K562 (cell line): ENCODE data around the gene UQCRH. TPM values are rescaled to one million over a fixed set of nuclear protein-coding genes. Genes with fewer than 3 reads are reported as not detected.

Source experiments
- ATAC-seq: fragments of 200-7000 bp; cut with Tn5 transposase; 3 replicates; pipeline ENCODE4 v1.9.1; 2020; ENCODE audit warnings: moderate library complexity
- BruUV-seq: library from RNA; stranded (reverse); fragments of 400-500 nt; replicated peaks from 2 replicates; lab custom pipeline; 2021; lab: Mats Ljungman, UMichigan
- CTCF ChIA-PET: fragments of 300-600 bp; formaldehyde crosslinking; extraction: SDS; loops from one replicate; lab custom pipeline; 2021; ENCODE audit warnings: low intra/inter-chr PET ratio; lab: Yijun Ruan, JAX
- POLR2A ChIA-PET: fragments of 300-600, 350-650 bp; sonication (Branson Sonifier 250); formaldehyde crosslinking; extraction: SDS; loops from one replicate; lab custom pipeline; 2021; ENCODE audit warnings: antibody characterized with exemption, inconsistent platforms; lab: Yijun Ruan, JAX
- DNase-seq, 4 experiments: peaks; one replicate each; pipeline versions ENCODE4 v3.0.0 to v3.0.0-alpha.2; 2011 to 2018; ENCODE audit warnings: low spot score in 3 of 4, mixed read lengths in 3 of 4; ENCODE audit errors: extremely low read depth in 1 of 4
- FAIRE-seq: peaks from 2 replicates; lab custom pipeline; 2011; peaks lifted over from hg19 to GRCh38; lab: Jason Lieb, UNC
- H2AFZ ChIP-seq: 2 replicates; pipeline ENCODE4 v1.6.0; 2011; ENCODE audit warnings: low read depth, low read length, control low read depth, inconsistent platforms
- H3K27ac ChIP-seq: fragments of 200-600 bp; 3 replicates; pipeline ENCODE4 v1.8.0; 2011; ENCODE audit warnings: low read depth, mild to moderate bottlenecking, control low read depth, inconsistent platforms, low read length, moderate library complexity, mixed read lengths; ENCODE audit errors: extremely low read depth
- H3K27me3 ChIP-seq, 2 experiments: fragments of 300-600 bp in 1 of 2; 2 replicates in 1 of 2; 3 replicates in 1 of 2; pipeline versions ENCODE4 v1.6.0 to v1.8.0; 2011; ENCODE audit warnings: inconsistent platforms in 2 of 2, low read length in 2 of 2, mild to moderate bottlenecking in 1 of 2, mixed read lengths in 1 of 2, moderate library complexity in 1 of 2; ENCODE audit not compliant: control insufficient read depth in 2 of 2, insufficient read depth in 2 of 2
- H3K36me3 ChIP-seq: fragments of 300-600 bp; 3 replicates; pipeline ENCODE4 v1.8.0; 2011; ENCODE audit warnings: mild to moderate bottlenecking, low read length, inconsistent platforms; ENCODE audit not compliant: control insufficient read depth, insufficient read depth
- H3K4me1 ChIP-seq, 2 experiments: fragments of 200-600 bp in 1 of 2; replicated peaks in 1 of 2; 2 replicates in 1 of 2; 3 replicates in 1 of 2; pipeline versions ENCODE4 v1.5.1 to v1.8.0; 2011; ENCODE audit warnings: inconsistent platforms in 2 of 2, low read length in 2 of 2, mild to moderate bottlenecking in 1 of 2, mixed read lengths in 1 of 2, moderate library complexity in 1 of 2; ENCODE audit not compliant: control insufficient read depth in 2 of 2, insufficient read depth in 2 of 2
- H3K4me2 ChIP-seq: 2 replicates; pipeline ENCODE4 v1.6.1; 2011; ENCODE audit warnings: low read length, control low read depth, inconsistent platforms, mixed read lengths; ENCODE audit not compliant: insufficient read depth
- H3K4me3 ChIP-seq: fragments of 200-600 bp; sonication (generic), shearing (Covaris generic); 2 replicates; pipeline ENCODE4 v1.5.1; 2016; ENCODE audit warnings: control low read depth, inconsistent platforms
- H3K79me2 ChIP-seq: fragments of 200-600 bp; 3 replicates; pipeline ENCODE4 v1.8.0; 2011; ENCODE audit warnings: low read length, inconsistent platforms; ENCODE audit not compliant: control insufficient read depth, insufficient read depth
- H3K9ac ChIP-seq, 2 experiments: 2 replicates each; pipeline versions ENCODE4 v1.6.0 to v1.6.1; 2011; ENCODE audit warnings: low read depth in 2 of 2, low read length in 2 of 2, control low read depth in 1 of 2, inconsistent platforms in 1 of 2, mild to moderate bottlenecking in 1 of 2, mixed read lengths in 1 of 2; ENCODE audit not compliant: insufficient read depth in 1 of 2
- H3K9me1 ChIP-seq: one replicate; pipeline ENCODE4 v1.6.0; 2011; ENCODE audit warnings: inconsistent platforms, mild to moderate bottlenecking, low read length, moderate library complexity; ENCODE audit not compliant: control insufficient read depth, insufficient read depth
- H3K9me3 ChIP-seq: replicated peaks from 2 replicates; pipeline ENCODE4 v1.5.1; 2011; ENCODE audit warnings: low read depth, low read length, inconsistent platforms; ENCODE audit not compliant: control insufficient read depth, insufficient read depth
- H4K20me1 ChIP-seq: replicated peaks from 2 replicates; pipeline ENCODE4 v1.6.1; 2011; ENCODE audit warnings: low read length, inconsistent platforms, mixed read lengths; ENCODE audit not compliant: control insufficient read depth, insufficient read depth
- E2F5 ChIP-seq: sonication (generic); formaldehyde crosslinking; IDR thresholded peaks from 2 replicates; pipeline ENCODE4 v1.8.0; 2022; ENCODE audit warnings: mild to moderate bottlenecking, missing genetic modification reagents
- HDAC8 ChIP-seq: fragments of 450-650 bp; IDR thresholded peaks from 2 replicates; pipeline ENCODE4 v1.6.1; 2016; ENCODE audit warnings: mild to moderate bottlenecking, missing genetic modification characterization, moderate library complexity, missing compliant biosample characterization
- MAX ChIP-seq: sonication (generic); formaldehyde crosslinking; IDR thresholded peaks from 2 replicates; pipeline ENCODE4 v1.9.0; 2022; ENCODE audit warnings: mild to moderate bottlenecking, missing genetic modification reagents
- WGBS: fragments of 100-300 bp; shearing (Covaris generic); methylation state at CpG from one replicate; pipeline ENCODE4 v1.1.6; 2016; ENCODE audit warnings: low coverage, mixed read lengths; ENCODE audit not compliant: insufficient coverage; ENCODE audit errors: missing lambda C conversion rate; 5-methylcytosine and 5-hydroxymethylcytosine counted together
- in situ Hi-C: fragments of 300-500 bp; cut with MboI; formaldehyde crosslinking; loops from 4 replicates; pipeline ENCODE4 v1.15.0; 2018; ENCODE audit warnings: inconsistent platforms, mixed read lengths
- intact Hi-C: fragments of 100-400 bp; cut with micrococcal nuclease; formaldehyde crosslinking; loops from 2 replicates; pipeline ENCODE4 v1.14.2; 2022
- polyA plus RNA-seq, 8 experiments: library from polyadenylated mRNA; depleted of rRNA in 4 of 8; stranded (reverse) in 5 of 8; unstranded in 3 of 8; fragments of >200 nt; fragmentation: Nextera tagmentation in 2 of 8; fragmentation: Illumina TruSeq in 1 of 8; extraction: Ambion mirVana in 2 of 8; extraction: Trizol in 1 of 8; gene quantifications; 2 replicates each; pipeline versions ENCODE4 v1.2.1 to v1.2.3, GENCODE V29; 2011 to 2014; ENCODE audit warnings: inconsistent platforms in 1 of 8, missing spikeins in 1 of 8
- total RNA-seq, 7 experiments: library from RNA; depleted of rRNA in 6 of 7; stranded (reverse); fragments of >200 nt in 6 of 7; fragmentation: Illumina TruSeq in 2 of 7; extraction: Trizol in 2 of 7; gene quantifications; 2 replicates each; pipeline versions ENCODE4 v1.2.1 to v1.2.3, GENCODE V29; 2011 to 2021; ENCODE audit warnings: low replicate concordance in 1 of 7

Gene UQCRH
- total and polyA plus RNA-seq, 9 of the 15 experiments (the other 6 are each of a cell fraction or from before 2014, with no cell fraction given): 1,267 to 5,184 (median 2,410) TPM

GRCh38 chr1:46333300-46334029, 30.0 kb downstream of the UQCRH start (continued):
- TF ChIP-seq E2F5 (CRISPR knock-in tag) (no peak), HDAC8 (tag) (no peak)

GRCh38 chr1:46334030-46334384, 30.5 kb downstream of the UQCRH start:
- 64% methylated on average over 2 of the region's 2 CpGs for WGBS
- POLR2A ChIA-PET: interaction anchor here (0.9 to 2.7 kb wide), 14 partner anchors 9 to 87 kb away, joined by 3 to 19 read pairs (median 4); partner anchors contain the start of genes LRRC41, RAD54L and UQCRH
- H3K4me2 ChIP-seq: no peak overlapping the region
- in situ Hi-C loops: no loop called here
- BruUV-seq: no TSS peak
- ATAC-seq: no peak
- peaks cover 6 to 8% of the 10 kb centered on the region in 2 experiments for H3K4me1 ChIP-seq
- no peaks in the 10 kb centered on the region for H3K27me3 ChIP-seq
- intact Hi-C loops: loop anchor here (5.0 kb wide), 1 partner anchor 73 kb away; no protein-coding TSS in a partner anchor
- no peak overlapping the region; a peak in 1 of 4 replicates for H3K9ac ChIP-seq
- CTCF ChIA-PET: interaction anchor here (1.9 to 2.7 kb wide), 2 partner anchors 14 to 195 kb away, joined by 8 to 23 read pairs; no protein-coding TSS in a partner anchor
- no peak for DNase-seq
- H3K9me3 ChIP-seq: no peaks in the 10 kb centered on the region
- no peaks in the 10 kb centered on the region for H3K79me2 ChIP-seq
- no peak overlapping the region for H3K4me3 ChIP-seq
- no peaks in the 10 kb centered on the region for H3K9me1 ChIP-seq
- FAIRE-seq: no peak
- TF ChIP-seq MAX (CRISPR knock-in tag): no peak
- H4K20me1 ChIP-seq: no peaks in the 10 kb centered on the region
- H3K27ac ChIP-seq: no peak overlapping the region
- no peaks in the 10 kb centered on the region for H3K36me3 ChIP-seq
- H2AFZ ChIP-seq: peak overlapping the region; percentile 29
